Stimulated activated CD8-positive, alpha-beta memory T cell treated with anti-CD3 and anti-CD28 coated beads, Interleukin-2, amount 100 ng/mL, for 1 hour (primary cell): Measurements from ENCODE around the gene LRSAM1.

ENCODE experiments used
- DNase-seq, 2 donors: peaks; one replicate each; pipeline ENCODE4 v3.0.0-alpha.2; 2020; ENCODE audit warnings: low read depth in 2 of 2

The LRSAM1 gene

GRCh38 chr9:127497656-127498290 lies 46.5 kb downstream of the LRSAM1 start:
- DNase-seq, result no peak

DNA sequence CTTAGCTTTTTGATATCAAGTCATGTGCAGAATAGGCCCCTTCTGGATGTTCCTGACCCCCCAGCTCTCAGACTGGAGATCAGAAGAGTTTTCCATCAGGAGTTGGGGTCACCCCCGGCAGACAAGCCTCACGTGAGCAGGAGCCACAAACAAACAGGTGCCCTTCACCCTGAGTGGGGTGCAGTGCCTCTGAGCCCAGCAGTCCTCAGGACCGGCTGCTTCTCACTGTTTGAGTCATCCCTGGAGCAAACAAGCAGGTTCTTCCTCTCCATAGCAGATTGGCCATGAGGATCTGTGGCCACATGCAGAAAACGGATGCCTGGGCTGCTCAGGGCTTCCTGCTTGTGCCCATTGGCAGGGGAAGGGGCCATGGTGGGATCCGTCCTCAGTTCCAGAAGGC lies 47.0 kb downstream of the LRSAM1 start:
- no peak for DNase-seq

DNA sequence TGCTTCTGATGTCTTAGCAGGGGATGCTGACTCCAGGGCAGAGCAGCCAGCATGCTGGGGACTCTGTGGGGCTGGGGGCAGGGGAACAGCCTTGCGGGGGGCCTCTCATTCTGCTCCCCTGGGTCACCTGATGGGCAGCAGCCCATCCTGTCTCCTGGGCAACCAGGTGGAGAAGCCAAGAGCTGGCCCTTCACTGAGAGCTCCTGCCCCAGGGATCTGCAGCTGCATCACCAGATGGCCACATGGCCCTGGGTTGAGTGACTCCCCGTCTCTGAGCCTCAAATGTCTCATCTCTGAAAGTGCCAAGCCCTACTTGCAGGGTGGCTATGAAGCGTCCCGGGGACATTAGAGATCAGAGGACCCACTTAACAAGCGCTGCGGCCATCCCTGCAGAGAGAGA lies 49.1 kb downstream of the LRSAM1 start:
- no peak for DNase-seq

GRCh38 chr9:127500862-127501261 lies 49.6 kb downstream of the LRSAM1 start:
- no peak for DNase-seq

DNA sequence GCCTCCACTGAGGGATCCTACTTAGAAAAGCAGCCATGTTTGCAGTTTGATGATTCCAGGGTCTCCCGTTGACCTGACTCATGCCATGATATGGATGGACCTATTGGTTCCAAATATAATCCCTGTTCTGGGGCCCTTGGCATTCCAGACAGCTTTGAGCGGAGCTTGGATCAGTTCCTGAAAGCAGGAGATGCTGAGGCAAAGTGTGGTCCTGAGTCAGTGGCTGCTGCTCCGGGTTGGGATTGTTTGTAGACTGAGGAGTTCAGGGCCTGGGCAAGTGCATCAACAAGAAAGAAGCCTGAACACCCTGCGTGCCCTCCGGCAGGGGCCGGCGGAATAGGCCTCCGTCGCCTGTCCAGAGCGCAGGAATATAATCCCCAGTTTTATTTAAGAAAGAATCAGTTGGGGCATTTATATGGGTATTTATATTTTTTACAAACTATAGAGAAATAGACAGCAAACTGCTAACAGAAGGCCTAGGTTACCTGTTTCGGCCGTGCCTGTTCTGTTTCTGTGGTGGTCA lies 50.6 kb downstream of the LRSAM1 start:
- DNase-seq, result no peak

GRCh38 chr9:127502706-127503378 lies 51.5 kb downstream of the LRSAM1 start:
- no peak for DNase-seq

- no peak for DNase-seq
Measured at GRCh38 chr9:127503379-127503921, 52.1 kb downstream of the LRSAM1 start.

DNA sequence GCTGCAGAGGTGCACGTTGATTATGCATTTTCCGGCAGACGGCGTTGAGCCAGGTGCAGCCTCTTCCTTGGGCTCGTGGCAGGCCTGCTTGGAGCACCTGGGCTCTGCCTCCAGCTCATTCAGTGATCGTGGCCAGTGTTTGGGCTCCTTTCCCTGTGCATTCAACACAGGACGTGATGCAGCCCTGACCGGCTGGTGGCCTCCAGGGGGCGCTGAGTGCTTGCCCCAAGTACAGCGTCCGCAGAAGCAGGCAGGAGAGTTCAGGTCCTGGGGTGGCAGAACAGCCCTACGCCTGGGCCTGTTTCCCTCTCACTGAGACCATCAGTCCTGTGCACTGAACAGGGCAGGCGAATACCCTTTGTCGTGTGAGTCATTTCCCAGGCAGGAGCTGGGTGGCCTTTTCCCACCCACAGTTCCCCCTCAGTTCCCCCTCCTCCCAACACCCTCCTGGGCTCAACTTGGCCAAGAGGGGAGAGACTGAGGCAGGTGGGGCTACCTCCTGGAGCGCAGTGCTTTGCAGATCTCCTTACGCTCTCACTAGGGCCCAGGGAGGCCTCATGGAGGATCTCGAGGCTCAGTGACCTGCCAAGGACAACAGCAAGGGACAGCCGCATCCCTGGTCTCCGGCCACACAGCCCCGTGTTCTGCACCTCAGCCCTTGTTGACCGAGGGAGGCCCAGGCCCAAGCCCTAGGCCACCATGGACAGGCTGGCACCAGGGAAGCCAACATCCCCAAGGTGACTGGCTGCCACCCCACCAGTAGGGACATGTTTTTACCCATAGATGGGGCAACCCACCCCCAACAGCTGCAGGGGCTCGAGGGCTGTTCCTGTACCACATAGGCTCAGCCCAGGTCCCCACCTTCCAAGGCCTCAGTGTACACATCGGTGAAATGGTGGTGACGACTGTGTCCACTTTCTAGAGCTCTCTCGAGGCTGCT lies 52.9 kb downstream of the LRSAM1 start:
- DNase-seq, result peak; percentile 58 to 63

DNA sequence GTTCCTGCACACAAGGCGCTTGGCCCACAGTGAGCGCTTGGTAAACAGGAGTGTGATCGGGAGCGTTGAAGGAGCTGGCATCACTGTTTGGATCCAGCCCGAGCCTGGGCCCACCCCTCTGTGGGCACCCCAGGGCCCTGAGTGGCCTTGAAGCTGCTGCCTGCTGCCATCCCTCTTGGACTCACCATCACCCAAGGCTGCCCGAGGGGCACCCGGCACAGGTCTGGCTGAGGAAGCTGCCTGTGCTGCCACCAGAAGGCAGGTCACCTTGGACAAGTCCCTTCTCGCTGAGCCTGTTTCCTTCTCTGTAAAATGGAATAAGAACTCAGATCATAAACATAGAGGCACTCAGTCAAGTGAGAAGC lies 53.6 kb downstream of the LRSAM1 start:
- DNase-seq, result no peak

GRCh38 chr9:127505396-127506116 lies 54.2 kb downstream of the LRSAM1 start:
- no peak for DNase-seq

DNA sequence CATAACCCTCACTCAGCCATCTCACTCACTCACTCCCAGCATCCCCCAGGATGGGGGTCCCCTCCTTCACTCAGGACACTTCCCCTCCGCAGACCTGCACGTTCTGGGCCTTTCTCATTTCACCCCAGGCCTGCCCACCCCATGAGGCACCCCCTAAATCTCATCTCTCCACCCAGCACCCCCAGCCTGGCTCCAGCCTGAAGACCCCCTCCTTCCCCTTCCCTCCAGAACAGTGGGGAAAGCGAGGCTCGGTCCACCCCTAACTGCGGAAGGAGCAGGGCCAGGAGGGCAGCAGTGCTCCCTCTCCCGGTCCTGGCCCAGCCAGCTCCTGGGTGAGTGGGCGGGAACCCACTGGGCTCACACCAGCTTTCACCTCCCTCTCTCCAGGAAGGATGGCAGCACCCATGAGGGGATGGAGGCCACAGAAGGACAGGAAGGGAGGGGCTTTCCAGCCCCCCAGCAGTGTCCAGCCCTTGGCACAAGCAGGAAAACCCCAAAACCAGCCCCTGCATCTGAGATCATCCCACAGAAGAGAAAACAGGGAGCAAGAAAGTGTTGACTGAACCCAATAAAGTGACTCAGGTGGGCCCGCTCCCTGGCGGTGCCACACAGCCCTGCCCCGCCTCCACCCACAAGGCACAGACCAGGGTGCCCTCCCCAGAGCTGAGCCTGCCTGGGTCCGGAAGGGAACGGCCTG lies 55.0 kb downstream of the LRSAM1 start:
- no peak for DNase-seq

GRCh38 chr9:127506814-127507750 lies 55.8 kb downstream of the LRSAM1 start:
- no peak for DNase-seq

DNA sequence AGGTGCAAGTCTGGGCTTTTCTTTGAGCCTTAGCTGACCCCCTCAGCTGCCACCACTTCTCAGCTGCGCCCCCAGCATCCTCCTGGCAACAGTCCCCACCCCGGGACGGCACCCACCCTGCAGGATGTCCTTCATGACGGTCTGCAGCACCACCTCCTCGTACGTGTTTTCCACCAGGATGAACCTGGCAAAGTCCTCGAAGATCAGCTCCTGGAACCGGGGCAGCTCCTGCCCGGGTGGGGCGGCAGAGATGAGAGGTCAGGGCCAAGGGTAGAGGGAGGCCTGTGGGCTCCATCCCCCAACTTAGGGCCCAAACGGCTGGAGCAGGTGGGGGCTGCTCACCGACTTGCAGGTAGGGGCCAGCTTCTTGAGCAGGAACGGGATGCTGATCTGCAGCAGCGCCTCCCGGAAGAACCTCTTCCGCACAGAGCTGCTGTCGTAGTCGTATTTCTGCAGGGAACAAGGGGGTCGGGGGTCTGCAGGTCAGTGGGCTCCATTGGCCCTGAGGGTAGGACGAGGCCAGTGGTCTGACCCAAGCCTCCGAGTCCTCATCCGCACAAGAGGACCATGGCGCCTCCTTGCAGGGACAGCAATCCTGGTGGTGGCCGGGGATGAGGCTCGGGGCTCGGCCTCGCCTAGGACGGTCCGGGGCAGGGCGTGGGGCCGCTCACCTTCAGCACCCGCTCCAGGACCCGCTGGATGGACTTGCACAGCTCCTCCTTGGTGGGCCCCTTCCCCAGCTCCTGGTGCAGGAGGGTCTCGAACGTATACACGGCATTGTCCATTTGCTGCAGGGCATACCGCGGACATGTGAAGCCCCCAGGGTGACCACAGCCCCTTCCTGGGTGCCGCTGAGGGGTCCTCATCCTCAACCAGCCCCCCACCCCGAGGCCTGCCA lies 56.7 kb downstream of the LRSAM1 start:
- DNase-seq, result no peak

- no peak for DNase-seq
Measured at GRCh38 chr9:127508901-127509260, 57.6 kb downstream of the LRSAM1 start.

DNA sequence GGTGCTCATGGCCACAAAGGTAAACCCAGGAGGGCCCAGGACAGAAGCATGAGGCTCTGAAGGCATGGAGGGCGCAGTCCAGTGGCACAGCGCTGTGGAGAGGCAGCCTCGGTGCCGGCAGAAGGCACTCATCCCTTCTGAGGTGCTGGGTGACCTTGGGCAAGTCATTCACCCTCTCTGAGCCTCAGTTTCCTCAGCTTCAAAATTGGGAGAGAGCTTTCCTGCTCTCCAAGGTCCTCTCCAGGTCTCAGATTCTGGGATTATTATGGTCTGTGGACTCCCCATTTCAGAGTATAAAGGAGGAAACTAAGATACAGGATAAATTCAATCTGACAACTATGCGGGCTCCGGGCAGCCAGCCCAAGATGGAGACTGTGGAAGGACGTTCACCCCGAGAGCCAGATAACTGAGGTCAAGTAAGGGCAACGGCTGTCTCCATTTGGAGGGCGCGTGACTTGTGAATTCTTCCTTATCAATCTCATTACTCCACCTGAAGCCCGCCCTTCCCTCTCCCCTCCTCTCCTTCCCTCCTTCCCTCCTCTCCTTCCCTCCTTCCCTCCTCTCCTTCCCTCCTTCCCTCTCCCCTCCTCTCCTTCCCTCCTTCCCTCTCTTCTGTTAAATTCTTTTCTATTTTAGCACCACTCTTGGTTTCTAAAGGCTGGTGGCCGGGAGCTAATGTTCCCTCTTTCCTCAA lies 58.1 kb downstream of the LRSAM1 start:
- no peak for DNase-seq

GRCh38 chr9:127509955-127510299 lies 58.6 kb downstream of the LRSAM1 start:
- DNase-seq, result no peak

- no peak for DNase-seq
Measured at GRCh38 chr9:127514468-127514867, 63.2 kb downstream of the LRSAM1 start.
